GM21367 (cell line): ENCODE measurements around the gene CLDN24.
"Not testable (repeated sequence)": the region's sequence is repeated elsewhere in the genome, so short reads cannot be mapped to it uniquely, and the experiment has no call there.

Experiments
- ATAC-seq: cut with Tn5 transposase; IDR thresholded peaks from one replicate; pipeline ENCODE4 v1.9.1; 2021; ENCODE audit not compliant: unreplicated experiment

The CLDN24 gene

GRCh38 chr4:183347566-183347965 is 25.3 kb upstream of the CLDN24 start:
- ATAC-seq, result no peak

GRCh38 chr4:183347146-183347545 is 24.9 kb upstream of the CLDN24 start:
- ATAC-seq, result no peak

GRCh38 chr4:183345261-183345660 is 23.0 kb upstream of the CLDN24 start:
- no peak for ATAC-seq

GRCh38 chr4:183344523-183345255 is 22.5 kb upstream of the CLDN24 start:
- no peak for ATAC-seq

GRCh38 chr4:183343730-183344129 is 21.5 kb upstream of the CLDN24 start:
- no peak for ATAC-seq

GRCh38 chr4:183342541-183343533 is 20.6 kb upstream of the CLDN24 start:
- no peak for ATAC-seq

GRCh38 chr4:183337833-183338232 is 15.6 kb upstream of the CLDN24 start:
- ATAC-seq, result no peak

- ATAC-seq, result no peak
These were observed 15.1 kb upstream of the CLDN24 start for GRCh38 chr4:183337349-183337748.

- no peak for ATAC-seq
These were observed 13.2 kb upstream of the CLDN24 start for GRCh38 chr4:183335369-183335940.

GRCh38 chr4:183333983-183334382 is 11.8 kb upstream of the CLDN24 start:
- no peak for ATAC-seq

GRCh38 chr4:183333202-183333601 is 11.0 kb upstream of the CLDN24 start:
- no peak for ATAC-seq

GRCh38 chr4:183332447-183332846 is 10.2 kb upstream of the CLDN24 start:
- ATAC-seq, result no peak

- no peak for ATAC-seq
These were observed 8.6 kb upstream of the CLDN24 start for GRCh38 chr4:183330841-183331240.

- ATAC-seq, result no peak
These were observed 7.9 kb upstream of the CLDN24 start for GRCh38 chr4:183329954-183330742.

GRCh38 chr4:183329244-183329643 is 7.0 kb upstream of the CLDN24 start:
- no peak for ATAC-seq

GRCh38 chr4:183328832-183329231 is 6.6 kb upstream of the CLDN24 start:
- no peak for ATAC-seq

GRCh38 chr4:183327827-183328226 is 5.6 kb upstream of the CLDN24 start:
- no peak for ATAC-seq

GRCh38 chr4:183326853-183327252 is 4.6 kb upstream of the CLDN24 start:
- no peak for ATAC-seq

- ATAC-seq, result not testable (repeated sequence)
These were observed 4.2 kb upstream of the CLDN24 start for GRCh38 chr4:183326387-183326786.

- ATAC-seq, result no peak
These were observed 2.4 kb upstream of the CLDN24 start for GRCh38 chr4:183324619-183325018.

- ATAC-seq, result not testable (repeated sequence)
These were observed 1.8 kb upstream of the CLDN24 start for GRCh38 chr4:183324056-183324455.
